ENCODE measurements around the gene PBRM1. TPM values are rescaled to one million over a fixed set of nuclear protein-coding genes. Genes with fewer than 3 reads are reported as not detected.

PBRM1 gene
- total RNA-seq, 1 experiment from 2014 or later: 42.8 TPM

- intact Hi-C loops (cut with micrococcal nuclease; ENCODE audit: unreplicated experiment): no loop called here
- H3K4me3 ChIP-seq: no peak overlapping the region
- ChIA-PET POLR2A (ENCODE audit: unreplicated experiment) (no interaction called here), CTCF (interaction anchor here (0.6 kb wide), 1 partner anchor 8 kb away, joined by 6 read pairs; no protein-coding TSS in a partner anchor)
- H3K27ac ChIP-seq: no peak overlapping the region
- H2AFZ ChIP-seq: no peak overlapping the region
- peaks cover 16% of the 10 kb centered on the region for H3F3A ChIP-seq (ENCODE audit: insufficient read depth, low read depth)
- no TSS peak for BruUV-seq (replicated peaks)
- no peaks in the 10 kb centered on the region for H3K27me3 ChIP-seq (ENCODE audit: insufficient read depth, low read depth)
- H3K9me2 ChIP-seq (ENCODE audit: insufficient read depth): no peaks in the 10 kb centered on the region
- H3K4me1 ChIP-seq (replicated peaks; ENCODE audit: insufficient read depth): no peaks in the 10 kb centered on the region
- TF ChIP-seq EZH2 (IDR thresholded peaks at IDR 0.05; ENCODE audit: low read depth): no peak
- no peaks in the 10 kb centered on the region for H3K36me3 ChIP-seq (ENCODE audit: low read depth)
- no peaks in the 10 kb centered on the region for H4K20me1 ChIP-seq (ENCODE audit: insufficient read depth)
- no peaks in the 10 kb centered on the region for H3K9me3 ChIP-seq (ENCODE audit: insufficient read depth, low read depth)
- 0 out of 2 replicates have a peak, but pooled peaks cover 4% of the 10 kb centered on the region for H3K79me2 ChIP-seq (ENCODE audit: low read depth)
- H3K4me2 ChIP-seq: no peak overlapping the region
- no peak for DNase-seq
Observed at GRCh38 chr3:52544937-52545336, 140.8 kb downstream of the PBRM1 start.

GRCh38 chr3:52541050-52541449, 144.7 kb downstream of the PBRM1 start:
- no peak overlapping the region for H3K27ac ChIP-seq
- H3K4me2 ChIP-seq: no peak overlapping the region
- DNase-seq: no peak
- CTCF ChIA-PET: no interaction called here
- BruUV-seq (replicated peaks): no TSS peak
- H3K79me2 ChIP-seq (ENCODE audit: low read depth): peaks cover 33% of the 10 kb centered on the region
- no peak overlapping the region for H2AFZ ChIP-seq
- H3K9me2 ChIP-seq (ENCODE audit: insufficient read depth): no peaks in the 10 kb centered on the region
- TF ChIP-seq CTCF (conservative IDR thresholded peaks at IDR 0.05): no peak
- no peak for TF ChIP-seq EZH2 (IDR thresholded peaks at IDR 0.05; ENCODE audit: low read depth)
- no peaks in the 10 kb centered on the region for H3K27me3 ChIP-seq (ENCODE audit: insufficient read depth, low read depth)
- H4K20me1 ChIP-seq (ENCODE audit: insufficient read depth): peaks cover 5% of the 10 kb centered on the region; the same call in 1 of the 2 replicates
- peaks cover 9% of the 10 kb centered on the region; the same call in 1 of the 2 replicates for H3F3A ChIP-seq (ENCODE audit: insufficient read depth, low read depth)
- no peaks in the 10 kb centered on the region for H3K36me3 ChIP-seq (ENCODE audit: low read depth)
- no peaks in the 10 kb centered on the region for H3K9me3 ChIP-seq (ENCODE audit: insufficient read depth, low read depth)
- peaks cover 21% of the 10 kb centered on the region for H3K4me1 ChIP-seq (replicated peaks; ENCODE audit: insufficient read depth)
- POLR2A ChIA-PET (ENCODE audit: unreplicated experiment): no interaction called here
- intact Hi-C loops (cut with micrococcal nuclease; ENCODE audit: unreplicated experiment): no loop called here
- H3K4me3 ChIP-seq: no peak overlapping the region

- Histone ChIP-seq H3K4me1 (replicated peaks; ENCODE audit: insufficient read depth) (peaks cover 21% of the 10 kb centered on the region), H3K9me3 (ENCODE audit: insufficient read depth, low read depth) (no peaks in the 10 kb centered on the region), H3F3A (ENCODE audit: insufficient read depth, low read depth) (peaks cover 22% of the 10 kb centered on the region; the same call in 1 of the 2 replicates), H4K20me1 (ENCODE audit: insufficient read depth) (peaks cover 5% of the 10 kb centered on the region; the same call in 1 of the 2 replicates), H3K27me3 (ENCODE audit: insufficient read depth, low read depth) (no peaks in the 10 kb centered on the region), H2AFZ (no peak overlapping the region), H3K27ac (no peak overlapping the region), H3K9me2 (ENCODE audit: insufficient read depth) (no peaks in the 10 kb centered on the region), H3K36me3 (ENCODE audit: low read depth) (no peaks in the 10 kb centered on the region), H3K79me2 (ENCODE audit: low read depth) (peaks cover 33% of the 10 kb centered on the region), H3K4me2 (peak overlapping the region; percentile 100; the same call in 1 of the 2 replicates), H3K4me3 (no peak overlapping the region)
- TF ChIP-seq EZH2 (IDR thresholded peaks at IDR 0.05; ENCODE audit: low read depth) (no peak), CTCF (conservative IDR thresholded peaks at IDR 0.05) (no peak)
- DNase-seq: no peak
- BruUV-seq (replicated peaks): no TSS peak
- ChIA-PET CTCF (no interaction called here), POLR2A (ENCODE audit: unreplicated experiment) (no interaction called here)
- intact Hi-C loops (cut with micrococcal nuclease; ENCODE audit: unreplicated experiment): no loop called here
Observed at GRCh38 chr3:52539010-52539653, 146.6 kb downstream of the PBRM1 start.
